Tibial nerve (tissue), 4 donors: ENCODE measurements around the gene PREP.

Source experiments
- EP300 ChIP-seq, 2 donors: sonication (generic); formaldehyde crosslinking; IDR thresholded peaks; one replicate each; pipeline ENCODE4 v1.6.1; 2017; ENCODE audit warnings: antibody characterized with exemption in 2 of 2, mild to moderate bottlenecking in 1 of 2
- POLR2A ChIP-seq, 2 donors: fragments of 450-650 bp; IDR thresholded peaks; one replicate each; pipeline ENCODE4 v1.6.1; 2017; ENCODE audit warnings: antibody characterized with exemption in 2 of 2, mild to moderate bottlenecking in 2 of 2, moderate library complexity in 2 of 2
- TF ChIP-seq, protein P1 (sequence below), 5 experiments: fragments of 200-600 bp in 3 of 5; fragments of 450-650 bp in 2 of 5; sonication (generic) in 3 of 5; IDR thresholded peaks; one replicate each; pipeline ENCODE4 v1.5.1; 2016 to 2019; ENCODE audit warnings: antibody characterized with exemption in 5 of 5, mild to moderate bottlenecking in 3 of 5, moderate library complexity in 2 of 5

DNA sequence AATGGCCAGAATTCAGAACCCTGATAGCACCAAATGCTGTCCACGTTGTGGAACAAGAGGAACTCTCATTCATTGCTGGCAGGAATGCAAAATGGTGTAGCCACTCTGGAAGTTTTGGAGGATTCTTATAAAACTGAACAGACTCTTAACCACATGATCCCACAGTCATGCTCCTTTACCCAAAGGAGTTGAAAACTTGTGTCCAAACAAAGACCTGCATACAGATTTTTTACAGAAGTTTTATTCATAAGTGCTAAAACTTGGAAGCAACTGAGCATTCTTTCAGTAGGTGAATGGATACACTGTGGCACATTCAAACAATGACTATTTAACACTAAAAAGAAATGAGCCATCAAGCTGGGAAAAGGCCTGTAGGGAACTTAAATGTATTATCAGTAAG, 32.5 kb downstream of the PREP start:
- TF ChIP-seq, protein P1, sequence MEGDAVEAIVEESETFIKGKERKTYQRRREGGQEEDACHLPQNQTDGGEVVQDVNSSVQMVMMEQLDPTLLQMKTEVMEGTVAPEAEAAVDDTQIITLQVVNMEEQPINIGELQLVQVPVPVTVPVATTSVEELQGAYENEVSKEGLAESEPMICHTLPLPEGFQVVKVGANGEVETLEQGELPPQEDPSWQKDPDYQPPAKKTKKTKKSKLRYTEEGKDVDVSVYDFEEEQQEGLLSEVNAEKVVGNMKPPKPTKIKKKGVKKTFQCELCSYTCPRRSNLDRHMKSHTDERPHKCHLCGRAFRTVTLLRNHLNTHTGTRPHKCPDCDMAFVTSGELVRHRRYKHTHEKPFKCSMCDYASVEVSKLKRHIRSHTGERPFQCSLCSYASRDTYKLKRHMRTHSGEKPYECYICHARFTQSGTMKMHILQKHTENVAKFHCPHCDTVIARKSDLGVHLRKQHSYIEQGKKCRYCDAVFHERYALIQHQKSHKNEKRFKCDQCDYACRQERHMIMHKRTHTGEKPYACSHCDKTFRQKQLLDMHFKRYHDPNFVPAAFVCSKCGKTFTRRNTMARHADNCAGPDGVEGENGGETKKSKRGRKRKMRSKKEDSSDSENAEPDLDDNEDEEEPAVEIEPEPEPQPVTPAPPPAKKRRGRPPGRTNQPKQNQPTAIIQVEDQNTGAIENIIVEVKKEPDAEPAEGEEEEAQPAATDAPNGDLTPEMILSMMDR (IDR thresholded peaks at IDR 0.05), result no peak
- TF ChIP-seq EP300 (IDR thresholded peaks at IDR 0.05) (no peak), POLR2A (IDR thresholded peaks at IDR 0.05) (no peak)
